Neural crest cell (in vitro differentiated cells): ENCODE measurements around the gene TXNDC2. TPM values are rescaled to one million over a fixed set of nuclear protein-coding genes. Genes with fewer than 3 reads are reported as not detected.
"Not testable (repeated sequence)": the region's sequence is repeated elsewhere in the genome, so short reads cannot be mapped to it uniquely, and the experiment has no call there.

Source experiments
- DNase-seq: peaks from one replicate; pipeline ENCODE4 v3.0.0; 2021; ENCODE audit warnings: low read depth, mixed read lengths, low spot score
- H3K27ac Mint-ChIP-seq: one replicate; pipeline ENCODE4 v1.8.0; 2021; ENCODE audit warnings: mild to moderate bottlenecking, mixed read lengths; ENCODE audit not compliant: unreplicated experiment
- H3K27me3 Mint-ChIP-seq: 2 replicates; pipeline ENCODE4 v1.8.0; 2021; ENCODE audit warnings: low read depth, mild to moderate bottlenecking, mixed read lengths
- H3K36me3 Mint-ChIP-seq: 2 replicates; pipeline ENCODE4 v1.8.0; 2021; ENCODE audit warnings: low read depth, mild to moderate bottlenecking, mixed read lengths
- H3K4me1 Mint-ChIP-seq: 2 replicates; pipeline ENCODE4 v1.8.0; 2021; ENCODE audit warnings: mixed read lengths
- H3K4me3 Mint-ChIP-seq: one replicate; pipeline ENCODE4 v1.8.0; 2021; ENCODE audit warnings: mild to moderate bottlenecking, mixed read lengths
- H3K9me3 Mint-ChIP-seq: 2 replicates; pipeline ENCODE4 v1.8.0; 2021; ENCODE audit warnings: mixed read lengths
- total RNA-seq: library from RNA; stranded (reverse); gene quantifications from 2 replicates; pipeline ENCODE4 v1.2.1, GENCODE V29; 2021
- TF ChIP-seq, protein P1 (sequence below): fragments of 200-600 bp; sonication (generic); conservative IDR thresholded peaks from 2 replicates; pipeline ENCODE4 v1.5.0; 2021; ENCODE audit warnings: antibody characterized with exemption, mild to moderate bottlenecking

TXNDC2 gene
- total RNA-seq, 1 donor from 2014 or later, result not detected

GRCh38 chr18:9898792-9899549 is 13.2 kb downstream of the TXNDC2 start:
- H3K27me3 Mint-ChIP-seq, result no peaks in the 10 kb centered on the region
- H3K36me3 Mint-ChIP-seq, result no peaks in the 10 kb centered on the region

DNA sequence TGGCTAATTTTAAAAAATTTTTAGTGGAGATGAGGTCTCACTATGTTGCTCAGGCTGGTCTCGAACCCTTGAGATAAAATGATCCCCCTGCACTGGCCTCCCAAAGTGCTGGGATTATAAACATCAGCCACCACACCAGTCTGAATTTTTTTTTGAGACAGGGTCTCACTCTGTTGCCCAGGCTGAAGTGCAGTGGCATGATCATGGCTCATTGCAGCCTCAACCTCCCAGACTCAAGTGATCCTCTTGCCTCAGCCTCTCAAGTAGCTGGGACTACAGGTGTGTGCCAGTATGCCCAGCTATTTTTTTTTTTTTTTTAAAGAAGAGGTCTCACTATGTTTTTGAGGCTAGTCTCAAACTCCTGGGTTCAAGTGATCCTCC is 13.8 kb downstream of the TXNDC2 start:
- H3K9me3 Mint-ChIP-seq, H3K36me3 Mint-ChIP-seq, DNase-seq, H3K4me1 Mint-ChIP-seq, H3K4me3 Mint-ChIP-seq, H3K27me3 Mint-ChIP-seq, H3K27ac Mint-ChIP-seq: not testable (repeated sequence)

More at GRCh38 chr18:9898792-9899549, 13.2 kb downstream of the TXNDC2 start:
- Mint-ChIP-seq H3K27ac (no peak overlapping the region), H3K4me1 (no peaks in the 10 kb centered on the region), H3K4me3 (no peak overlapping the region), H3K9me3 (no peaks in the 10 kb centered on the region)
- no peak for DNase-seq
- TF ChIP-seq, protein P1, sequence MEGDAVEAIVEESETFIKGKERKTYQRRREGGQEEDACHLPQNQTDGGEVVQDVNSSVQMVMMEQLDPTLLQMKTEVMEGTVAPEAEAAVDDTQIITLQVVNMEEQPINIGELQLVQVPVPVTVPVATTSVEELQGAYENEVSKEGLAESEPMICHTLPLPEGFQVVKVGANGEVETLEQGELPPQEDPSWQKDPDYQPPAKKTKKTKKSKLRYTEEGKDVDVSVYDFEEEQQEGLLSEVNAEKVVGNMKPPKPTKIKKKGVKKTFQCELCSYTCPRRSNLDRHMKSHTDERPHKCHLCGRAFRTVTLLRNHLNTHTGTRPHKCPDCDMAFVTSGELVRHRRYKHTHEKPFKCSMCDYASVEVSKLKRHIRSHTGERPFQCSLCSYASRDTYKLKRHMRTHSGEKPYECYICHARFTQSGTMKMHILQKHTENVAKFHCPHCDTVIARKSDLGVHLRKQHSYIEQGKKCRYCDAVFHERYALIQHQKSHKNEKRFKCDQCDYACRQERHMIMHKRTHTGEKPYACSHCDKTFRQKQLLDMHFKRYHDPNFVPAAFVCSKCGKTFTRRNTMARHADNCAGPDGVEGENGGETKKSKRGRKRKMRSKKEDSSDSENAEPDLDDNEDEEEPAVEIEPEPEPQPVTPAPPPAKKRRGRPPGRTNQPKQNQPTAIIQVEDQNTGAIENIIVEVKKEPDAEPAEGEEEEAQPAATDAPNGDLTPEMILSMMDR, result no peak

DNA sequence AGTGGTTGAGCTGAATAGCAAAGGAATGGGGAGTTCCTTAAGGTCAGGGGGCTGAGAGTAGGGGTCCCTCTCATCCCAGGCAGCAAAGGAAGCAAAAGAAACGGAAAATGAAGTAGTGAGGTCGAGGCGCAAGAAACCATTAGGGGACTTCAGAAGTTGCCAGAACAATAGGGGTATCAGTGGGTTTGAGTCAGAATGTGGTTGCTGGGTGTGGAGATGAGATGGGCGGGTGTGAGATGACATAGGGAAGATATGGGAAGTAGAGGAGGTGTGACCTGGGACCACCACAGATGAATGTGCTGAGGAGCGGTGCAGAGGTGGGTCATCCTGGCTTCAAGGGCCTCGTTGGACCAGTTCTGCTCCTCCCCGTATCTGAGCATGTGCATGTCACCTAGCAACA is 14.9 kb downstream of the TXNDC2 start:
- Mint-ChIP-seq H3K27me3 (no peaks in the 10 kb centered on the region), H3K27ac (no peak overlapping the region), H3K36me3 (no peaks in the 10 kb centered on the region), H3K4me3 (no peak overlapping the region), H3K4me1 (no peaks in the 10 kb centered on the region), H3K9me3 (no peaks in the 10 kb centered on the region)
- TF ChIP-seq, protein P1, result no peak
- DNase-seq, result no peak

GRCh38 chr18:9901377-9901776 is 15.6 kb downstream of the TXNDC2 start:
- Mint-ChIP-seq H3K36me3 (no peaks in the 10 kb centered on the region), H3K27me3 (no peaks in the 10 kb centered on the region), H3K4me1 (no peaks in the 10 kb centered on the region), H3K4me3 (no peak overlapping the region), H3K27ac (no peak overlapping the region), H3K9me3 (no peaks in the 10 kb centered on the region)
- DNase-seq, result no peak
- TF ChIP-seq, protein P1, result no peak

DNA sequence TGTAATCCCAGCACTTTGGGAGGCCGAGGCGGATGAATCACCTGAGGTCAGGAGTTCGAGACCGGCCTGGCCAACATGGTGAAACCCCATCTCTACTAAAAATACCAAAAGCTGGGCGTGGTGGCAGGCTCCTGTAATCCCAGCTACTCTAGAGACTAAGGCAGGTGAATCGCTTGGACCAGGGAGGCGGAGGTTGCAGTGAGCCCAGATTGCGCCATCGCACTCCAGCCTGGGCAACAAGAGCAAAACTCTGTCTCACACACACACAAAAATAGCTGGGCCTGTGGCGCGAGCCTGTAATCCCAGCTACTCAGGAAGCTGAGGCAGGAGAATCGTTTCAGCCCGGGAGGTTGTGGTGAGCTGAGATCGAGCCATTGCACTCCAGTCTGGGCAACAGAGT is 16.5 kb downstream of the TXNDC2 start:
- H3K27ac Mint-ChIP-seq, result peak overlapping the region; percentile 52
- not testable (repeated sequence) for H3K27me3 Mint-ChIP-seq, H3K9me3 Mint-ChIP-seq, DNase-seq, H3K4me1 Mint-ChIP-seq, H3K4me3 Mint-ChIP-seq, H3K36me3 Mint-ChIP-seq

DNA sequence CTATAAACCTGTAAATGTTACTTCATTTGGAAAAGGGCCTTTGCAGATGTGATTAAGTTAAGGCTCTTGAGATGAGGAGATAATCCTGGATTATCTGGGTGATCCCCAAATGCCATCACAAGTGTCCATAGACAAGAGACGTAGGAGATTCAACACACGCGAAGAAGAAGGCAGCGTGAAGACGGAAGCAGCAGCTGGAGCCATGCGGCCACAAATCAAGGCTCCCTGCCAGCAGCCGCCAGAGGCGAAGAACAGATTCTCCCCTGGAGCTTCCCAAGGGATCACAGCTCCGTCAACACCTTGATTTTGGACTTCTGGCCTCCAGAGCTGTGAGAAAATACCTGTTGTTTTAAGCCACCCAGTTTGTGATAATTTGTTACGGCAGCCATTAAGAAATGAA is 17.1 kb downstream of the TXNDC2 start:
- no peaks in the 10 kb centered on the region for H3K4me1 Mint-ChIP-seq
- DNase-seq, result no peak
- TF ChIP-seq, protein P1, result no peak

More for the DNA sequence above, 17.1 kb downstream of the TXNDC2 start:
- H3K27ac Mint-ChIP-seq, result no peak overlapping the region
- H3K9me3 Mint-ChIP-seq, result no peaks in the 10 kb centered on the region
- H3K36me3 Mint-ChIP-seq, result no peaks in the 10 kb centered on the region
- H3K27me3 Mint-ChIP-seq, result no peaks in the 10 kb centered on the region
- H3K4me3 Mint-ChIP-seq, result no peak overlapping the region
